Kidney (tissue), 14 donors: ENCODE results near the gene FAM168B. TPM values are rescaled to one million over a fixed set of nuclear protein-coding genes. Genes with fewer than 3 reads are reported as not detected.

Experiments
- DNase-seq, 5 donors: peaks; one replicate each; pipeline ENCODE4 v3.0.0-alpha.2; 2013 to 2020
- FAIRE-seq: peaks from 2 replicates; lab custom pipeline; 2012; peaks lifted over from hg19 to GRCh38; lab: Jason Lieb, UNC
- H3K27ac ChIP-seq, 2 donors: one replicate each; pipeline ENCODE4 v1.7.0; 2013; ENCODE audit warnings: low read depth in 2 of 2, low read length in 2 of 2, inconsistent platforms in 1 of 2
- H3K27me3 ChIP-seq: one replicate; pipeline ENCODE4 v1.7.1; 2013; ENCODE audit warnings: low read length, inconsistent platforms; ENCODE audit not compliant: control insufficient read depth, insufficient read depth
- H3K36me3 ChIP-seq, 3 donors: one replicate each; pipeline versions ENCODE4 v1.7.0 to v1.7.1; 2013; ENCODE audit warnings: low read length in 3 of 3, control low read depth in 1 of 3, inconsistent platforms in 1 of 3; ENCODE audit not compliant: insufficient read depth in 3 of 3, control insufficient read depth in 2 of 3
- H3K4me1 ChIP-seq, 3 donors: one replicate each; pipeline versions ENCODE4 v1.7.0 to v1.7.1; 2013; ENCODE audit warnings: low read length in 3 of 3, inconsistent platforms in 1 of 3, low read depth in 1 of 3; ENCODE audit not compliant: control insufficient read depth in 2 of 3, insufficient read depth in 2 of 3
- H3K4me3 ChIP-seq, 3 donors: one replicate each; pipeline versions ENCODE4 v1.7.0 to v1.8.1; 2013; ENCODE audit warnings: low read length in 3 of 3, control low read depth in 1 of 3, inconsistent platforms in 1 of 3
- H3K9ac ChIP-seq, 3 donors: one replicate each; pipeline versions ENCODE4 v1.7.0 to v1.7.1; 2013; ENCODE audit warnings: low read length in 3 of 3, control low read depth in 1 of 3, inconsistent platforms in 1 of 3
- H3K9me3 ChIP-seq, 3 donors: one replicate each; pipeline versions ENCODE4 v1.7.0 to v1.7.1; 2013; ENCODE audit warnings: low read length in 3 of 3, control low read depth in 1 of 3, inconsistent platforms in 1 of 3; ENCODE audit not compliant: control insufficient read depth in 2 of 3, insufficient read depth in 1 of 3
- intact Hi-C: fragments of 100-400 bp; cut with DNase I; formaldehyde crosslinking; loops from one replicate; pipeline ENCODE4 v1.11.1; 2022
- polyA plus RNA-seq: library from polyadenylated mRNA; stranded (reverse); fragments of 350-450 nt; fragmentation: Illumina TruSeq; extraction: RNeasy Lipid Tissue Mini Kit (QIAGEN cat#74804); gene quantifications from one replicate; pipeline ENCODE4 v1.2.3, GENCODE V29; 2014; ENCODE audit warnings: low read depth, low replicate concordance; ENCODE audit not compliant: insufficient read depth
- total RNA-seq: library from RNA; stranded (reverse); fragmentation: NEBNext Ultra II Directional; extraction: Animal tissue kit (Norgen Biotek cat#: 25700); gene quantifications from one replicate; pipeline ENCODE4 v1.2.1, GENCODE V29; 2021
- TF ChIP-seq, protein P1 (sequence below): IDR thresholded peaks from 3 replicates; pipeline ENCODE4 v1.5.1; 2012; ENCODE audit warnings: mild to moderate bottlenecking, moderate library complexity, borderline replicate concordance; ENCODE audit not compliant: insufficient read depth; ENCODE audit errors: extremely low read depth
- donor health status: control.
- donor health status: control.
- donor health status: control.
- donor health status: control.
- donor health status: control.
- donor health status: DM: yes; HTN: yes; CAD: no.
- donor health status: Normal renal cell carcinoma (clear cell type).

FAM168B gene
- total and polyA plus RNA-seq, 2 donors from 2014 or later: 34.1 to 89.9 TPM

DNA sequence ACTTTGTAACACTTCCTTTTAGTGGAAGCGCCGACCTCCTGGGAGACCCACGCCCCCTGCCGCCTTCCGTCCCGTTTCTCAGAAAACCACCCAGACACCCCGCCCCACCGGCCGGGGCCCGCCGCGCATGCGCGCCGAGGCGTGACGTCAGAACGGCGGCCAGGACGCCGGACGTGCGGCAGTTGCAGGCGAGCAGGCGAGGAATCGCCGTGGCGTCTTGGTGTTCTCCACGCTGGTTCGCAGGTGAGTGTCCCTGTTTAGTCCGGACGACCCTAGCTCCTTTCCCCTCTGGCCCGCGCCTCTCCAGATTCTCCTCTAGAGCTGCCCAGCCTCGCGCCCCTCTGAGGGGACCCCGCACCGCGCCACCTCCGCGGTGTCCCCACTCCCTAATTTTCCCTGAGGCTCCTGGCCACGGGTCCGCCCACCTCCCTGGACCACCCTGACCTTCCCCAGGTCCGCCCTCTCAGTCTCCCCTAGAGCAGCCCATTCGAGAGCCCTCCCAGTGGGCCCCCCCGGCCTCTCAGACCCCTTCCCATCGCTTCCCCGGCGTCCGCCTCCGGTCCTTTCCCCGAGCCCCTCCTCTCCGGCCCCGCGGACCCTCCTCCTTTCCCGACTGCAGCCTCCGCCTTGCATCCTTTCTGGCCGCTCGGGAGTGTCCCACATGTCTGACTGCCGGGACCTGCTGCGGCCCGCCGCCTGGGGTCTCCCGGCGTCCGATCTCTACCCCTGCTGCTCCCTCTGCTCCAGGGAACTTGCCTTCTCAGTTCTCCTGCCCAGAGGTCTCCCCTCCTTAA is 12.1 kb upstream of the FAM168B start, which contains the start of gene PLEKHB2:
Gene PLEKHB2 (plus strand): TSS at position 181 of the 794 bp plus-strand sequence. CDS start 15,606 bp downstream, outside the sequence.
- DNase-seq (peak; percentile 94 to 97 (median 97)), FAIRE-seq (no peak)
- H3K4me3 ChIP-seq: peak within 1 kb of the TSS; percentile 73 to 90 (median 78)
- peak within 1 kb of the TSS; percentile 95 to 99 for H3K27ac ChIP-seq
- H3K36me3 ChIP-seq: no peaks in the 10 kb centered on the region
- no peaks in the 10 kb centered on the region for H3K9me3 ChIP-seq
- peak within 1 kb of the TSS; percentile 61 to 97 (median 87) for H3K9ac ChIP-seq
- H3K4me1 ChIP-seq: peaks cover 0 to 9% (median 6%) of the 10 kb centered on the region in 3 donors
- intact Hi-C loops: no loop called here
- no peaks in the 10 kb centered on the region for H3K27me3 ChIP-seq
- TF ChIP-seq, protein P1, sequence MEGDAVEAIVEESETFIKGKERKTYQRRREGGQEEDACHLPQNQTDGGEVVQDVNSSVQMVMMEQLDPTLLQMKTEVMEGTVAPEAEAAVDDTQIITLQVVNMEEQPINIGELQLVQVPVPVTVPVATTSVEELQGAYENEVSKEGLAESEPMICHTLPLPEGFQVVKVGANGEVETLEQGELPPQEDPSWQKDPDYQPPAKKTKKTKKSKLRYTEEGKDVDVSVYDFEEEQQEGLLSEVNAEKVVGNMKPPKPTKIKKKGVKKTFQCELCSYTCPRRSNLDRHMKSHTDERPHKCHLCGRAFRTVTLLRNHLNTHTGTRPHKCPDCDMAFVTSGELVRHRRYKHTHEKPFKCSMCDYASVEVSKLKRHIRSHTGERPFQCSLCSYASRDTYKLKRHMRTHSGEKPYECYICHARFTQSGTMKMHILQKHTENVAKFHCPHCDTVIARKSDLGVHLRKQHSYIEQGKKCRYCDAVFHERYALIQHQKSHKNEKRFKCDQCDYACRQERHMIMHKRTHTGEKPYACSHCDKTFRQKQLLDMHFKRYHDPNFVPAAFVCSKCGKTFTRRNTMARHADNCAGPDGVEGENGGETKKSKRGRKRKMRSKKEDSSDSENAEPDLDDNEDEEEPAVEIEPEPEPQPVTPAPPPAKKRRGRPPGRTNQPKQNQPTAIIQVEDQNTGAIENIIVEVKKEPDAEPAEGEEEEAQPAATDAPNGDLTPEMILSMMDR: peak; percentile 7

DNA sequence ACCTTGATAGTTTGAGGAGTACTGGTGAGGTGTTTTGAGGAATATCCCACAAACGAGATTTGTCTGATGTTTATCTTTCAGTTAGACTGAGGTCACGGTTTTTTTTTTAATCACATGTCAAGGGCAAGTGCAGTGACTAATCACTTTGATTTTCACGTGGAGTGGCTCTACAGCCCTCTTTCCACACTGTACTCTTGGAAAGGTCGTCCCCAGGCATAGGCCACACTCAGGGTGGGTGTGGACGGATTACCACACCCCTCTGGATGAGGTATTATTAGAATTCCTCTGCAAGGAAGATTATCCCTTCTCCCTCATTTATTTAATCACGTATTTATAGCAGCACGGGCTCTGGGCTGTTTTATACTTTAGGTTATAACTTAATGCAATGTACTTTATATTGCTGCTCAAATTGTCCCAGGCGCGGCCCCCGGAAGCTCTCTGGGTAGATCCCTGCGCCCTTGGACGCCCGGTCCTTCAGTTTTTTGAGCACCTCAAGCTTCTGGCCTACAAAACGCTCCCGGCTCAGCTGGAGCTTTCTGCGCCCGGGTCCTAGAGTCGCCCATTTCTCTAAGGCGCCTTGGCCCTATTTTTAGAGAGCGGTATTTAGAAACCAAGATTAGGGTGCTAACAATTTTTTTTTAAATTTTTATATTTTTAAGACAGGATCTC is 11.4 kb upstream of the FAM168B start:
- Histone ChIP-seq H3K4me3 (peak overlapping the region; percentile 73 to 90 (median 78)), H3K9ac (peak overlapping the region in 1 of 3 donors; percentile 97), H3K27me3 (no peaks in the 10 kb centered on the region), H3K36me3 (no peaks in the 10 kb centered on the region), H3K9me3 (no peaks in the 10 kb centered on the region), H3K4me1 (peaks cover 0 to 8% (median 6%) of the 10 kb centered on the region in 3 donors), H3K27ac (peak overlapping the region; percentile 95 to 99)
- intact Hi-C loops: no loop called here
- TF ChIP-seq, protein P1: no peak
- peak; percentile 13 for FAIRE-seq
- peak in 3 of 5 donors; percentile 33 to 92 (median 56) for DNase-seq

DNA sequence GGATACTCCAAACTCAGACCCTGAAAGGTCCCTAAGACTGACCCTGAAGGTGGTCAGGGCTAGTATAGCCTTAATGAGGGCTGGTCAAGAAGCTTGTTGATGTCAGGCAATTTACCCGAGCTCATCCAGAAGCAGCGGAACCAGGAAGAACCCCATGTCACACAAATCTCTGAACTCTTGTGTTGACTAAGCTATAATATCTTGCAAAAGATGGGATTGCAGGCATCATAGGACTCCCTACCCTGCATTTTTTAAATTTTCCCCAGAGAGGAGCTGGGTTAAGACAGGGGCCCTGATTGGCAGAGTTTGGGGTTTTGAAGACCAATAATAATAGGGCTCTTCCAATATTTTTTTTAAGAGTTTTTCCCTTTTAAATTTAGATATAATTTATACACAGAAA is 9.9 kb upstream of the FAM168B start:
- Histone ChIP-seq H3K36me3 (no peaks in the 10 kb centered on the region), H3K4me3 (no peak overlapping the region), H3K27ac (no peak overlapping the region), H3K4me1 (peaks cover 0 to 8% (median 6%) of the 10 kb centered on the region in 3 donors), H3K9me3 (no peaks in the 10 kb centered on the region), H3K27me3 (no peaks in the 10 kb centered on the region), H3K9ac (no peak overlapping the region)
- FAIRE-seq (no peak), DNase-seq (no peak)
- TF ChIP-seq, protein P1: no peak
- intact Hi-C loops: no loop called here
